K562 (cell line): ENCODE results near the gene SLC25A28. TPM values are rescaled to one million over a fixed set of nuclear protein-coding genes. Genes with fewer than 3 reads are reported as not detected.

Experiments
- ATAC-seq: fragments of 200-7000 bp; cut with Tn5 transposase; 3 replicates; pipeline ENCODE4 v1.9.1; 2020; ENCODE audit warnings: moderate library complexity
- BruUV-seq: library from RNA; stranded (reverse); fragments of 400-500 nt; replicated peaks from 2 replicates; lab custom pipeline; 2021; lab: Mats Ljungman, UMichigan
- CTCF ChIA-PET: fragments of 300-600 bp; formaldehyde crosslinking; extraction: SDS; loops from one replicate; lab custom pipeline; 2021; ENCODE audit warnings: low intra/inter-chr PET ratio; lab: Yijun Ruan, JAX
- POLR2A ChIA-PET: fragments of 300-600, 350-650 bp; sonication (Branson Sonifier 250); formaldehyde crosslinking; extraction: SDS; loops from one replicate; lab custom pipeline; 2021; ENCODE audit warnings: antibody characterized with exemption, inconsistent platforms; lab: Yijun Ruan, JAX
- DNase-seq, 4 experiments: peaks; one replicate each; pipeline versions ENCODE4 v3.0.0 to v3.0.0-alpha.2; 2011 to 2018; ENCODE audit warnings: low spot score in 3 of 4, mixed read lengths in 3 of 4; ENCODE audit errors: extremely low read depth in 1 of 4
- FAIRE-seq: peaks from 2 replicates; lab custom pipeline; 2011; peaks lifted over from hg19 to GRCh38; lab: Jason Lieb, UNC
- H2AFZ ChIP-seq: 2 replicates; pipeline ENCODE4 v1.6.0; 2011; ENCODE audit warnings: low read depth, low read length, control low read depth, inconsistent platforms
- H3K27ac ChIP-seq: fragments of 200-600 bp; 3 replicates; pipeline ENCODE4 v1.8.0; 2011; ENCODE audit warnings: low read depth, mild to moderate bottlenecking, control low read depth, inconsistent platforms, low read length, moderate library complexity, mixed read lengths; ENCODE audit errors: extremely low read depth
- H3K27me3 ChIP-seq, 2 experiments: fragments of 300-600 bp in 1 of 2; 2 replicates in 1 of 2; 3 replicates in 1 of 2; pipeline versions ENCODE4 v1.6.0 to v1.8.0; 2011; ENCODE audit warnings: inconsistent platforms in 2 of 2, low read length in 2 of 2, mild to moderate bottlenecking in 1 of 2, mixed read lengths in 1 of 2, moderate library complexity in 1 of 2; ENCODE audit not compliant: control insufficient read depth in 2 of 2, insufficient read depth in 2 of 2
- H3K36me3 ChIP-seq: fragments of 300-600 bp; 3 replicates; pipeline ENCODE4 v1.8.0; 2011; ENCODE audit warnings: mild to moderate bottlenecking, low read length, inconsistent platforms; ENCODE audit not compliant: control insufficient read depth, insufficient read depth
- H3K4me1 ChIP-seq, 2 experiments: fragments of 200-600 bp in 1 of 2; replicated peaks in 1 of 2; 2 replicates in 1 of 2; 3 replicates in 1 of 2; pipeline versions ENCODE4 v1.5.1 to v1.8.0; 2011; ENCODE audit warnings: inconsistent platforms in 2 of 2, low read length in 2 of 2, mild to moderate bottlenecking in 1 of 2, mixed read lengths in 1 of 2, moderate library complexity in 1 of 2; ENCODE audit not compliant: control insufficient read depth in 2 of 2, insufficient read depth in 2 of 2
- H3K4me2 ChIP-seq: 2 replicates; pipeline ENCODE4 v1.6.1; 2011; ENCODE audit warnings: low read length, control low read depth, inconsistent platforms, mixed read lengths; ENCODE audit not compliant: insufficient read depth
- H3K4me3 ChIP-seq: fragments of 200-600 bp; sonication (generic), shearing (Covaris generic); 2 replicates; pipeline ENCODE4 v1.5.1; 2016; ENCODE audit warnings: control low read depth, inconsistent platforms
- H3K79me2 ChIP-seq: fragments of 200-600 bp; 3 replicates; pipeline ENCODE4 v1.8.0; 2011; ENCODE audit warnings: low read length, inconsistent platforms; ENCODE audit not compliant: control insufficient read depth, insufficient read depth
- H3K9ac ChIP-seq, 2 experiments: 2 replicates each; pipeline versions ENCODE4 v1.6.0 to v1.6.1; 2011; ENCODE audit warnings: low read depth in 2 of 2, low read length in 2 of 2, control low read depth in 1 of 2, inconsistent platforms in 1 of 2, mild to moderate bottlenecking in 1 of 2, mixed read lengths in 1 of 2; ENCODE audit not compliant: insufficient read depth in 1 of 2
- H3K9me1 ChIP-seq: one replicate; pipeline ENCODE4 v1.6.0; 2011; ENCODE audit warnings: inconsistent platforms, mild to moderate bottlenecking, low read length, moderate library complexity; ENCODE audit not compliant: control insufficient read depth, insufficient read depth
- H3K9me3 ChIP-seq: replicated peaks from 2 replicates; pipeline ENCODE4 v1.5.1; 2011; ENCODE audit warnings: low read depth, low read length, inconsistent platforms; ENCODE audit not compliant: control insufficient read depth, insufficient read depth
- H4K20me1 ChIP-seq: replicated peaks from 2 replicates; pipeline ENCODE4 v1.6.1; 2011; ENCODE audit warnings: low read length, inconsistent platforms, mixed read lengths; ENCODE audit not compliant: control insufficient read depth, insufficient read depth
- BRF1 ChIP-seq: IDR thresholded peaks from 3 replicates; pipeline ENCODE4 v1.6.1; 2011; ENCODE audit warnings: borderline replicate concordance, mild to moderate bottlenecking; ENCODE audit not compliant: insufficient read length; ENCODE audit errors: extremely low read depth
- CBX2 ChIP-seq: fragments of 200-600 bp; sonication (generic); IDR thresholded peaks from one replicate; pipeline ENCODE4 v1.6.1; 2012; ENCODE audit warnings: mild to moderate bottlenecking, low read length, inconsistent platforms; ENCODE audit not compliant: insufficient read depth, poor library complexity, severe bottlenecking
- HMG20A ChIP-seq: fragments of 450-650 bp; formaldehyde crosslinking; conservative IDR thresholded peaks from 2 replicates; pipeline ENCODE4 v1.4.0; 2020; ENCODE audit warnings: mild to moderate bottlenecking, mixed read lengths
- KLF6 ChIP-seq: fragments of 250-450 bp; sonication (Bioruptor Pico); IDR thresholded peaks from 2 replicates; pipeline ENCODE4 v1.4.0; 2020; ENCODE audit warnings: mild to moderate bottlenecking, moderate library complexity, borderline replicate concordance
- SMAD4 ChIP-seq: fragments of 250-450 bp; sonication (Bioruptor Pico); conservative IDR thresholded peaks from 2 replicates; pipeline ENCODE4 v1.8.0; 2021; ENCODE audit warnings: inconsistent platforms, mild to moderate bottlenecking, moderate library complexity
- ZNF217 ChIP-seq: sonication (generic); formaldehyde crosslinking; IDR thresholded peaks from 2 replicates; pipeline ENCODE4 v1.8.0; 2022; ENCODE audit warnings: mild to moderate bottlenecking, missing genetic modification reagents
- ZNF324 ChIP-seq: fragments of 250-450 bp; sonication (Bioruptor Pico); IDR thresholded peaks from 2 replicates; pipeline ENCODE4 v1.4.0; 2020; ENCODE audit warnings: mild to moderate bottlenecking
- WGBS: fragments of 100-300 bp; shearing (Covaris generic); methylation state at CpG from one replicate; pipeline ENCODE4 v1.1.6; 2016; ENCODE audit warnings: low coverage, mixed read lengths; ENCODE audit not compliant: insufficient coverage; ENCODE audit errors: missing lambda C conversion rate; 5-methylcytosine and 5-hydroxymethylcytosine counted together
- in situ Hi-C: fragments of 300-500 bp; cut with MboI; formaldehyde crosslinking; loops from 4 replicates; pipeline ENCODE4 v1.15.0; 2018; ENCODE audit warnings: inconsistent platforms, mixed read lengths
- intact Hi-C: fragments of 100-400 bp; cut with micrococcal nuclease; formaldehyde crosslinking; loops from 2 replicates; pipeline ENCODE4 v1.14.2; 2022
- polyA plus RNA-seq, 8 experiments: library from polyadenylated mRNA; depleted of rRNA in 4 of 8; stranded (reverse) in 5 of 8; unstranded in 3 of 8; fragments of >200 nt; fragmentation: Nextera tagmentation in 2 of 8; fragmentation: Illumina TruSeq in 1 of 8; extraction: Ambion mirVana in 2 of 8; extraction: Trizol in 1 of 8; gene quantifications; 2 replicates each; pipeline versions ENCODE4 v1.2.1 to v1.2.3, GENCODE V29; 2011 to 2014; ENCODE audit warnings: inconsistent platforms in 1 of 8, missing spikeins in 1 of 8
- total RNA-seq, 7 experiments: library from RNA; depleted of rRNA in 6 of 7; stranded (reverse); fragments of >200 nt in 6 of 7; fragmentation: Illumina TruSeq in 2 of 7; extraction: Trizol in 2 of 7; gene quantifications; 2 replicates each; pipeline versions ENCODE4 v1.2.1 to v1.2.3, GENCODE V29; 2011 to 2021; ENCODE audit warnings: low replicate concordance in 1 of 7
- TF ChIP-seq, protein P1 (sequence below): sonication (generic); formaldehyde crosslinking; IDR thresholded peaks from 2 replicates; pipeline ENCODE4 v1.8.1; 2023; ENCODE audit warnings: mild to moderate bottlenecking, missing genetic modification reagents
- TF ChIP-seq, protein P2 (sequence below): sonication (generic); formaldehyde crosslinking; IDR thresholded peaks from 2 replicates; pipeline ENCODE4 v1.8.0; 2023; ENCODE audit warnings: missing genetic modification reagents, mild to moderate bottlenecking, borderline replicate concordance
- TF ChIP-seq, protein P3 (sequence below): fragments of 450-650 bp; IDR thresholded peaks from 2 replicates; pipeline ENCODE4 v1.7.1; 2018; ENCODE audit warnings: mild to moderate bottlenecking, low read depth; ENCODE audit not compliant: partially characterized antibody
- TF ChIP-seq, protein P4 (sequence below): fragments of 250-450 bp; sonication (Bioruptor Pico); IDR thresholded peaks from 2 replicates; pipeline ENCODE4 v1.5.0; 2020; ENCODE audit warnings: mild to moderate bottlenecking

SLC25A28 gene
- total and polyA plus RNA-seq, 9 of the 15 experiments (the other 6 are each of a cell fraction or from before 2014, with no cell fraction given), result 6.2 to 32.3 (median 18.8) TPM

DNA sequence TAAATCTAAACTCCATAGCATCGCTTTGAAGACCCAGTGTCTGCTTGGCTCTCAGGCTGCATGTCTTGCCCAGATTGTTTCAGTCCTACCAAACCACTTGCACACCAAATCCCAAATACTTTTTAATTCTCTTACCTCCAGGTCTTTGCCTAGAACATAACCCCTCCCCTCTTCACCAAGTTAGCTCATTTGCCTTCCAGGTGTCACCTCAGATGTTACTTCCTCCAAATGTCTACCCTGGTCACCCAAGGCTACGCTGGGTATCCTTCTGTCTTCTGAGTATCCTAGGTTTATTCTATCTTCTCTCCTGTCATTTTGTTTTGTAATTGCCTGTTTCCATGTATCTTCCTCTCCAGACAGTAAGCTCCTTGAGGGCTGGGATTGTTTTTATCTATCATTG is 11.1 kb downstream of the SLC25A28 start:
- peaks cover 37% of the 10 kb centered on the region; the same call in 2 of the 3 replicates for H3K36me3 ChIP-seq
- no peaks in the 10 kb centered on the region for H3K79me2 ChIP-seq
- H3K4me1 ChIP-seq, result no peaks in the 10 kb centered on the region; a peak in 1 of 5 replicates
- no peaks in the 10 kb centered on the region for H3K9me3 ChIP-seq
- H3K27ac ChIP-seq, result no peak overlapping the region
- no peaks in the 10 kb centered on the region for H3K9me1 ChIP-seq
- no TSS peak for BruUV-seq
- POLR2A ChIA-PET, result no interaction called here
- ATAC-seq, result no peak
- H3K27me3 ChIP-seq, result no peaks in the 10 kb centered on the region
- no peaks in the 10 kb centered on the region; the same call in none of the 2 replicates for H4K20me1 ChIP-seq
- no peak overlapping the region for H2AFZ ChIP-seq
- no peak overlapping the region for H3K9ac ChIP-seq
- intact Hi-C loops (no loop called here), in situ Hi-C loops (no loop called here)
- DNase-seq, result no peak
- H3K4me3 ChIP-seq, result no peak overlapping the region
- WGBS, result 94% methylated on average over 2 of the region's 2 CpGs
- CTCF ChIA-PET, result no interaction called here
- no peak overlapping the region for H3K4me2 ChIP-seq
- FAIRE-seq, result no peak
- TF ChIP-seq SMAD4 (CRISPR knock-in tag) (no peak), CBX2 (no peak), HMG20A (CRISPR knock-in tag) (no peak), ZNF324 (no peak), ZNF217 (CRISPR knock-in tag) (no peak), KLF6 (no peak), BRF1 (no peak)
- TF ChIP-seq, protein P1, sequence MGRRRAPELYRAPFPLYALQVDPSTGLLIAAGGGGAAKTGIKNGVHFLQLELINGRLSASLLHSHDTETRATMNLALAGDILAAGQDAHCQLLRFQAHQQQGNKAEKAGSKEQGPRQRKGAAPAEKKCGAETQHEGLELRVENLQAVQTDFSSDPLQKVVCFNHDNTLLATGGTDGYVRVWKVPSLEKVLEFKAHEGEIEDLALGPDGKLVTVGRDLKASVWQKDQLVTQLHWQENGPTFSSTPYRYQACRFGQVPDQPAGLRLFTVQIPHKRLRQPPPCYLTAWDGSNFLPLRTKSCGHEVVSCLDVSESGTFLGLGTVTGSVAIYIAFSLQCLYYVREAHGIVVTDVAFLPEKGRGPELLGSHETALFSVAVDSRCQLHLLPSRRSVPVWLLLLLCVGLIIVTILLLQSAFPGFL (CRISPR knock-in tag), result no peak
- TF ChIP-seq, protein P2, sequence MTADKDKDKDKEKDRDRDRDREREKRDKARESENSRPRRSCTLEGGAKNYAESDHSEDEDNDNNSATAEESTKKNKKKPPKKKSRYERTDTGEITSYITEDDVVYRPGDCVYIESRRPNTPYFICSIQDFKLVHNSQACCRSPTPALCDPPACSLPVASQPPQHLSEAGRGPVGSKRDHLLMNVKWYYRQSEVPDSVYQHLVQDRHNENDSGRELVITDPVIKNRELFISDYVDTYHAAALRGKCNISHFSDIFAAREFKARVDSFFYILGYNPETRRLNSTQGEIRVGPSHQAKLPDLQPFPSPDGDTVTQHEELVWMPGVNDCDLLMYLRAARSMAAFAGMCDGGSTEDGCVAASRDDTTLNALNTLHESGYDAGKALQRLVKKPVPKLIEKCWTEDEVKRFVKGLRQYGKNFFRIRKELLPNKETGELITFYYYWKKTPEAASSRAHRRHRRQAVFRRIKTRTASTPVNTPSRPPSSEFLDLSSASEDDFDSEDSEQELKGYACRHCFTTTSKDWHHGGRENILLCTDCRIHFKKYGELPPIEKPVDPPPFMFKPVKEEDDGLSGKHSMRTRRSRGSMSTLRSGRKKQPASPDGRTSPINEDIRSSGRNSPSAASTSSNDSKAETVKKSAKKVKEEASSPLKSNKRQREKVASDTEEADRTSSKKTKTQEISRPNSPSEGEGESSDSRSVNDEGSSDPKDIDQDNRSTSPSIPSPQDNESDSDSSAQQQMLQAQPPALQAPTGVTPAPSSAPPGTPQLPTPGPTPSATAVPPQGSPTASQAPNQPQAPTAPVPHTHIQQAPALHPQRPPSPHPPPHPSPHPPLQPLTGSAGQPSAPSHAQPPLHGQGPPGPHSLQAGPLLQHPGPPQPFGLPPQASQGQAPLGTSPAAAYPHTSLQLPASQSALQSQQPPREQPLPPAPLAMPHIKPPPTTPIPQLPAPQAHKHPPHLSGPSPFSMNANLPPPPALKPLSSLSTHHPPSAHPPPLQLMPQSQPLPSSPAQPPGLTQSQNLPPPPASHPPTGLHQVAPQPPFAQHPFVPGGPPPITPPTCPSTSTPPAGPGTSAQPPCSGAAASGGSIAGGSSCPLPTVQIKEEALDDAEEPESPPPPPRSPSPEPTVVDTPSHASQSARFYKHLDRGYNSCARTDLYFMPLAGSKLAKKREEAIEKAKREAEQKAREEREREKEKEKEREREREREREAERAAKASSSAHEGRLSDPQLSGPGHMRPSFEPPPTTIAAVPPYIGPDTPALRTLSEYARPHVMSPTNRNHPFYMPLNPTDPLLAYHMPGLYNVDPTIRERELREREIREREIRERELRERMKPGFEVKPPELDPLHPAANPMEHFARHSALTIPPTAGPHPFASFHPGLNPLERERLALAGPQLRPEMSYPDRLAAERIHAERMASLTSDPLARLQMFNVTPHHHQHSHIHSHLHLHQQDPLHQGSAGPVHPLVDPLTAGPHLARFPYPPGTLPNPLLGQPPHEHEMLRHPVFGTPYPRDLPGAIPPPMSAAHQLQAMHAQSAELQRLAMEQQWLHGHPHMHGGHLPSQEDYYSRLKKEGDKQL, result no peak
- TF ChIP-seq, protein P3, sequence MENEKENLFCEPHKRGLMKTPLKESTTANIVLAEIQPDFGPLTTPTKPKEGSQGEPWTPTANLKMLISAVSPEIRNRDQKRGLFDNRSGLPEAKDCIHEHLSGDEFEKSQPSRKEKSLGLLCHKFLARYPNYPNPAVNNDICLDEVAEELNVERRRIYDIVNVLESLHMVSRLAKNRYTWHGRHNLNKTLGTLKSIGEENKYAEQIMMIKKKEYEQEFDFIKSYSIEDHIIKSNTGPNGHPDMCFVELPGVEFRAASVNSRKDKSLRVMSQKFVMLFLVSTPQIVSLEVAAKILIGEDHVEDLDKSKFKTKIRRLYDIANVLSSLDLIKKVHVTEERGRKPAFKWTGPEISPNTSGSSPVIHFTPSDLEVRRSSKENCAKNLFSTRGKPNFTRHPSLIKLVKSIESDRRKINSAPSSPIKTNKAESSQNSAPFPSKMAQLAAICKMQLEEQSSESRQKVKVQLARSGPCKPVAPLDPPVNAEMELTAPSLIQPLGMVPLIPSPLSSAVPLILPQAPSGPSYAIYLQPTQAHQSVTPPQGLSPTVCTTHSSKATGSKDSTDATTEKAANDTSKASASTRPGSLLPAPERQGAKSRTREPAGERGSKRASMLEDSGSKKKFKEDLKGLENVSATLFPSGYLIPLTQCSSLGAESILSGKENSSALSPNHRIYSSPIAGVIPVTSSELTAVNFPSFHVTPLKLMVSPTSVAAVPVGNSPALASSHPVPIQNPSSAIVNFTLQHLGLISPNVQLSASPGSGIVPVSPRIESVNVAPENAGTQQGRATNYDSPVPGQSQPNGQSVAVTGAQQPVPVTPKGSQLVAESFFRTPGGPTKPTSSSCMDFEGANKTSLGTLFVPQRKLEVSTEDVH, result no peak
- TF ChIP-seq, protein P4, sequence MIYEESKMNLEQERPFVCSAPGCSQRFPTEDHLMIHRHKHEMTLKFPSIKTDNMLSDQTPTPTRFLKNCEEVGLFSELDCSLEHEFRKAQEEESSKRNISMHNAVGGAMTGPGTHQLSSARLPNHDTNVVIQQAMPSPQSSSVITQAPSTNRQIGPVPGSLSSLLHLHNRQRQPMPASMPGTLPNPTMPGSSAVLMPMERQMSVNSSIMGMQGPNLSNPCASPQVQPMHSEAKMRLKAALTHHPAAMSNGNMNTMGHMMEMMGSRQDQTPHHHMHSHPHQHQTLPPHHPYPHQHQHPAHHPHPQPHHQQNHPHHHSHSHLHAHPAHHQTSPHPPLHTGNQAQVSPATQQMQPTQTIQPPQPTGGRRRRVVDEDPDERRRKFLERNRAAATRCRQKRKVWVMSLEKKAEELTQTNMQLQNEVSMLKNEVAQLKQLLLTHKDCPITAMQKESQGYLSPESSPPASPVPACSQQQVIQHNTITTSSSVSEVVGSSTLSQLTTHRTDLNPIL (CRISPR knock-in tag), result no peak
